B cell (primary cell): Measurements from ENCODE around the gene TRAM2. TPM values are rescaled to one million over a fixed set of nuclear protein-coding genes. Genes with fewer than 3 reads are reported as not detected.

Experiments used
- ATAC-seq: fragments of 200-7000 bp; cut with Tn5 transposase; one replicate; pipeline ENCODE4 v1.10.0; 2021; ENCODE audit warnings: low read depth, mild to moderate bottlenecking, moderate number of reproducible peaks, moderate library complexity
- CTCF ChIA-PET: fragments of 350-600 bp; sonication (Branson Sonifier 250); formaldehyde crosslinking; loops from one replicate; lab custom pipeline; 2021; ENCODE audit warnings: antibody characterized with exemption, inconsistent platforms; lab: Charles Lee
- POLR2A ChIA-PET: fragments of 350-600 bp; sonication (Branson Sonifier 250); formaldehyde crosslinking; loops from one replicate; lab custom pipeline; 2021; ENCODE audit warnings: antibody characterized with exemption; lab: Charles Lee
- DNase-seq: peaks from one replicate; pipeline ENCODE4 v3.0.0; 2013
- H2AFZ ChIP-seq: 2 replicates; pipeline ENCODE4 v1.6.1; 2012; ENCODE audit warnings: mild to moderate bottlenecking, low read depth, low read length; ENCODE audit not compliant: insufficient read depth, poor library complexity, severe bottlenecking
- H3K27ac ChIP-seq, 2 donors: 1 replicate in 1 of 2; 2 replicates in 1 of 2; pipeline ENCODE4 v1.5.1; 2012 to 2013; ENCODE audit warnings: low read length in 2 of 2, mild to moderate bottlenecking in 2 of 2, moderate library complexity in 1 of 2
- H3K27me3 ChIP-seq, 4 experiments: fragments of 200-600 bp in 1 of 4; sonication (generic) in 1 of 4; replicated peaks in 1 of 4; 1 replicate in 2 of 4; 2 replicates in 2 of 4; pipeline versions ENCODE4 v1.6.1 to v1.7.0; 2013 to 2016; ENCODE audit warnings: low read length in 3 of 4, mild to moderate bottlenecking in 2 of 4, mixed read lengths in 1 of 4, moderate library complexity in 1 of 4; ENCODE audit not compliant: insufficient read depth in 4 of 4, control insufficient read depth in 3 of 4; ENCODE audit errors: control extremely low read depth in 1 of 4
- H3K36me3 ChIP-seq, 2 experiments: replicated peaks in 1 of 2; 1 replicate in 1 of 2; 2 replicates in 1 of 2; pipeline versions ENCODE4 v1.6.1 to v1.7.1; 2013; ENCODE audit warnings: low read length in 1 of 2; ENCODE audit not compliant: insufficient read depth in 2 of 2, control insufficient read depth in 1 of 2; ENCODE audit errors: control extremely low read depth in 1 of 2, extremely low read depth in 1 of 2
- H3K4me1 ChIP-seq, 2 donors: fragments of 200-600 bp in 1 of 2; sonication (generic) in 1 of 2; 1 replicate in 1 of 2; 2 replicates in 1 of 2; pipeline versions ENCODE4 v1.5.1 to v1.6.1; 2013 to 2017; ENCODE audit warnings: low read length in 2 of 2; ENCODE audit not compliant: control insufficient read depth in 2 of 2, insufficient read depth in 2 of 2
- H3K4me2 ChIP-seq: replicated peaks from 2 replicates; pipeline ENCODE3; 2012; ENCODE audit warnings: mild to moderate bottlenecking, low read depth, low read length; ENCODE audit not compliant: poor library complexity, severe bottlenecking
- H3K4me3 ChIP-seq, 5 experiments: fragments of 200-600 bp in 1 of 5; sonication (generic) in 1 of 5; 1 replicate in 3 of 5; 2 replicates in 2 of 5; pipeline versions ENCODE4 v1.5.1 to v1.7.0; 2011 to 2016; ENCODE audit warnings: low read length in 4 of 5, mild to moderate bottlenecking in 4 of 5, low read depth in 2 of 5, control low read depth in 1 of 5, moderate library complexity in 1 of 5; ENCODE audit not compliant: insufficient read depth in 1 of 5; ENCODE audit errors: control extremely low read depth in 1 of 5, extremely low read depth in 1 of 5
- H3K79me2 ChIP-seq: fragments of 200-600 bp; sonication (generic); one replicate; pipeline ENCODE4 v1.6.0; 2016; ENCODE audit warnings: low read length; ENCODE audit not compliant: control insufficient read depth, insufficient read depth
- H3K9ac ChIP-seq: fragments of 200-600 bp; sonication (generic); 2 replicates; pipeline ENCODE4 v1.6.1; 2017; ENCODE audit warnings: mild to moderate bottlenecking, low read length, moderate library complexity
- H3K9me3 ChIP-seq, 3 donors: one replicate each; pipeline versions ENCODE4 v1.6.1 to v1.7.1; 2013; ENCODE audit warnings: low read length in 2 of 3; ENCODE audit not compliant: control insufficient read depth in 2 of 3, insufficient read depth in 1 of 3; ENCODE audit errors: control extremely low read depth in 1 of 3
- H4K20me1 ChIP-seq: 2 replicates; pipeline ENCODE4 v1.6.0; 2012; ENCODE audit warnings: mild to moderate bottlenecking, low read length; ENCODE audit not compliant: insufficient read depth, control insufficient read depth, poor library complexity, severe bottlenecking
- H3K27ac Mint-ChIP-seq: one replicate; pipeline ENCODE4 v1.8.0; 2021; ENCODE audit warnings: mixed read lengths
- H3K27me3 Mint-ChIP-seq: one replicate; pipeline ENCODE4 v1.8.0; 2021; ENCODE audit warnings: mixed read lengths
- H3K4me1 Mint-ChIP-seq: one replicate; pipeline ENCODE4 v1.8.0; 2021; ENCODE audit warnings: mixed read lengths
- H3K4me3 Mint-ChIP-seq: one replicate; pipeline ENCODE4 v1.8.0; 2021; ENCODE audit warnings: mixed read lengths
- H3K9me3 Mint-ChIP-seq: one replicate; pipeline ENCODE4 v1.8.0; 2022; ENCODE audit warnings: mixed read lengths; ENCODE audit not compliant: insufficient read depth
- EZH2 ChIP-seq: IDR thresholded peaks from 2 replicates; pipeline ENCODE4 v1.6.1; 2012; ENCODE audit warnings: borderline replicate concordance, low read depth, mild to moderate bottlenecking, moderate library complexity, low read length; ENCODE audit not compliant: insufficient read depth, poor library complexity, severe bottlenecking
- WGBS: methylation state at CpG from one replicate; pipeline ENCODE4 v1.1.5; 2013; ENCODE audit warnings: missing lambda C conversion rate; ENCODE audit not compliant: insufficient coverage; 5-methylcytosine and 5-hydroxymethylcytosine counted together
- intact Hi-C: fragments of 100-400 bp; cut with micrococcal nuclease; formaldehyde crosslinking; loops from one replicate; pipeline ENCODE4 v1.10.0; 2022
- polyA plus RNA-seq: library from polyadenylated mRNA; depleted of rRNA; stranded (reverse); fragments of >200 nt; gene quantifications from 2 replicates; pipeline ENCODE4 v1.2.3, GENCODE V29; 2012
- total RNA-seq, 2 donors: library from RNA; stranded (reverse); fragments of 120-200 nt in 1 of 2; gene quantifications; 1 replicate in 1 of 2; 2 replicates in 1 of 2; pipeline versions ENCODE4 v1.2.3 to v1.2.4, GENCODE V29; 2013 to 2022
- TF ChIP-seq, protein P1 (sequence below): fragments of 200-600 bp; IDR thresholded peaks from one replicate; pipeline ENCODE4 v1.8.0; 2022; ENCODE audit warnings: antibody characterized with exemption, mild to moderate bottlenecking

TRAM2 gene
- total and polyA plus RNA-seq, 2 donors (not counting 1 experiment from before 2014, with no cell fraction given) = 9.0 to 13.3 TPM

DNA sequence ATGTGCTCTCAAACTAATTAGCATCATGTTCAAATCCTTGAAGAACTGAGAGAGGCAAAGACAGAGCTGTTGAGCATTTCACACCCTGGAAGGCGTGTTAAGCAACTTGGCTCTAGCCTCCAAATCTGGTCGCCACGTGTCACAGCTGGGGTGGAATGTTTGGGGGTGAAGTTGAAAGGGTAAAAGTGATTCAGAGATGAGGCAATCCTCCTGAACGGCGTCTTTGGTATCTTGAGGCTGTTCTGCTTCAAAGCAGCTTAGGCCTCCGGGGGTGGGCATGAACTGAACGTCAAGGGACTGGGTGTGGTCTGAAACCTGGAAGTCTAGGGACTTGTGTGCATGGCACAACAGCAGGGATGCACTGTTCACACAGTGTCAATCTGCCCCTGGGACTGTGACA lies 62.3 kb downstream of the TRAM2 start:
- Mint-ChIP-seq H3K4me3 (no peak overlapping the region), H3K27me3 (no peaks in the 10 kb centered on the region), H3K4me1 (no peaks in the 10 kb centered on the region), H3K9me3 (no peaks in the 10 kb centered on the region), H3K27ac (no peak overlapping the region)
- ChIA-PET CTCF (interaction anchor here (0.9 kb wide), 1 partner anchor 16 kb away, joined by 3 read pairs; no protein-coding TSS in a partner anchor), POLR2A (no interaction called here)
- Histone ChIP-seq H3K4me3 (no peak overlapping the region), H3K9me3 (no peaks in the 10 kb centered on the region), H3K4me2 (no peak overlapping the region), H3K9ac (no peak overlapping the region), H3K36me3 (peaks cover 0 to 48% of the 10 kb centered on the region in 2 experiments), H2AFZ (no peak overlapping the region), H3K27me3 (no peaks in the 10 kb centered on the region), H3K4me1 (no peaks in the 10 kb centered on the region), H3K79me2 (no peaks in the 10 kb centered on the region), H4K20me1 (no peaks in the 10 kb centered on the region), H3K27ac (no peak overlapping the region)
- ATAC-seq (no peak), DNase-seq (no peak)
- TF ChIP-seq, protein P1, sequence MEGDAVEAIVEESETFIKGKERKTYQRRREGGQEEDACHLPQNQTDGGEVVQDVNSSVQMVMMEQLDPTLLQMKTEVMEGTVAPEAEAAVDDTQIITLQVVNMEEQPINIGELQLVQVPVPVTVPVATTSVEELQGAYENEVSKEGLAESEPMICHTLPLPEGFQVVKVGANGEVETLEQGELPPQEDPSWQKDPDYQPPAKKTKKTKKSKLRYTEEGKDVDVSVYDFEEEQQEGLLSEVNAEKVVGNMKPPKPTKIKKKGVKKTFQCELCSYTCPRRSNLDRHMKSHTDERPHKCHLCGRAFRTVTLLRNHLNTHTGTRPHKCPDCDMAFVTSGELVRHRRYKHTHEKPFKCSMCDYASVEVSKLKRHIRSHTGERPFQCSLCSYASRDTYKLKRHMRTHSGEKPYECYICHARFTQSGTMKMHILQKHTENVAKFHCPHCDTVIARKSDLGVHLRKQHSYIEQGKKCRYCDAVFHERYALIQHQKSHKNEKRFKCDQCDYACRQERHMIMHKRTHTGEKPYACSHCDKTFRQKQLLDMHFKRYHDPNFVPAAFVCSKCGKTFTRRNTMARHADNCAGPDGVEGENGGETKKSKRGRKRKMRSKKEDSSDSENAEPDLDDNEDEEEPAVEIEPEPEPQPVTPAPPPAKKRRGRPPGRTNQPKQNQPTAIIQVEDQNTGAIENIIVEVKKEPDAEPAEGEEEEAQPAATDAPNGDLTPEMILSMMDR = no peak
- no peak for TF ChIP-seq EZH2
- 92% methylated on average over 7 of the region's 7 CpGs for WGBS
- intact Hi-C loops = no loop called here

DNA sequence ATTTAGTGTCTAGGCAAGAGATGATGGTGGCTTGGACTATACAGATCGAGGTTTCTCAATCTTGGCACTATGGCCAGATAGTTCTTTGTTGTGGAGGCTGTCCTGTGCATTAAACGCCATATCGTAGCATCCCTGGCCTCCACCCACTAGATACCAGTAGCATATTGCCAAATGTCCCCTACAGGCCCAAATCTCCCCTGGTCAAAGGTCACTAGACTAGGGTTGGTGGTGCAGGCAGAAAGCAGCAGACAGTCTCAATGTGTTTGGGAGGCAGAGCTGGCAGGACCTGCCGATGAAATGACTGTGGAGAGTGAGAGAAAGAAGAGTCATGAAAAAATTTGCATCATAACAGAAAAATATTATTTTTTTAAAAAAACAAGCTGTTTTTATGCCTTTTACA lies 63.0 kb downstream of the TRAM2 start:
- H3K4me1 Mint-ChIP-seq = peaks cover 2% of the 10 kb centered on the region
- ChIA-PET POLR2A (no interaction called here), CTCF (no interaction called here)
- H3K4me2 ChIP-seq = no peak overlapping the region
- no peaks in the 10 kb centered on the region for H3K27me3 ChIP-seq
- no peak overlapping the region for H3K9ac ChIP-seq
- DNase-seq (no peak), ATAC-seq (no peak)
- H2AFZ ChIP-seq = no peak overlapping the region
- H3K36me3 ChIP-seq = peaks cover 0 to 55% of the 10 kb centered on the region in 2 experiments
- no peaks in the 10 kb centered on the region for H3K9me3 Mint-ChIP-seq
- no peak overlapping the region for H3K27ac ChIP-seq
- H3K9me3 ChIP-seq = no peaks in the 10 kb centered on the region
- no peaks in the 10 kb centered on the region for H3K27me3 Mint-ChIP-seq
- no CpG with 5 or more reads among the region's 4 CpGs for WGBS
- no peak overlapping the region for H3K4me3 Mint-ChIP-seq
- no peaks in the 10 kb centered on the region for H3K4me1 ChIP-seq
- intact Hi-C loops = no loop called here
- H3K4me3 ChIP-seq = no peak overlapping the region
- no peaks in the 10 kb centered on the region for H3K79me2 ChIP-seq
- H4K20me1 ChIP-seq = no peaks in the 10 kb centered on the region
- TF ChIP-seq, protein P1 = no peak
- no peak for TF ChIP-seq EZH2
- H3K27ac Mint-ChIP-seq = no peak overlapping the region
